Panc1 (cell line): Measurements from ENCODE around the gene CD274. TPM values are rescaled to one million over a fixed set of nuclear protein-coding genes. Genes with fewer than 3 reads are reported as not detected.
"Not testable (repeated sequence)": the region's sequence is repeated elsewhere in the genome, so short reads cannot be mapped to it uniquely, and the experiment has no call there.

ENCODE experiments used
- ATAC-seq: fragments of 200-7000 bp; cut with Tn5 transposase; 2 replicates; pipeline ENCODE4 v1.9.1; 2020; ENCODE audit warnings: mild to moderate bottlenecking, moderate library complexity
- BruUV-seq: library from RNA; stranded (reverse); fragments of 400-500 nt; replicated peaks from 2 replicates; lab custom pipeline; 2021; lab: Mats Ljungman, UMichigan
- CTCF ChIA-PET: fragments of 300-600 bp; sonication (Branson Sonifier 250); formaldehyde crosslinking; loops from one replicate; lab custom pipeline; 2022; ENCODE audit warnings: antibody characterized with exemption; lab: Charles Lee
- POLR2A ChIA-PET: fragments of 300-600 bp; sonication (Branson Sonifier 250); formaldehyde crosslinking; loops from one replicate; lab custom pipeline; 2022; ENCODE audit warnings: antibody characterized with exemption; lab: Charles Lee
- DNase-seq: peaks from one replicate; pipeline ENCODE4 v3.0.0-alpha.2; 2010; ENCODE audit warnings: low read depth, low spot score
- H3K27ac ChIP-seq: 2 replicates; pipeline ENCODE4 v1.5.1; 2011; ENCODE audit warnings: mild to moderate bottlenecking, low read length, inconsistent platforms
- H3K27me3 ChIP-seq: fragments of 200-500 bp; sonication (Bioruptor generic); 2 replicates; pipeline ENCODE4 v1.6.0; 2014; ENCODE audit warnings: low read length, inconsistent platforms; ENCODE audit not compliant: control insufficient read depth, insufficient read depth
- H3K36me3 ChIP-seq: fragments of 200-500 bp; sonication (Bioruptor generic); 2 replicates; pipeline ENCODE4 v1.5.1; 2014; ENCODE audit warnings: inconsistent platforms, mild to moderate bottlenecking, low read length, moderate library complexity; ENCODE audit not compliant: control insufficient read depth, insufficient read depth
- H3K4me1 ChIP-seq: 2 replicates; pipeline ENCODE4 v1.5.1; 2011; ENCODE audit warnings: inconsistent platforms, mild to moderate bottlenecking, low read length, moderate library complexity; ENCODE audit not compliant: control insufficient read depth, insufficient read depth
- H3K4me3 ChIP-seq, 2 experiments: 2 replicates each; pipeline ENCODE4 v1.5.1; 2011 to 2012; ENCODE audit warnings: low read depth in 2 of 2, low read length in 2 of 2, mild to moderate bottlenecking in 2 of 2, inconsistent platforms in 1 of 2, moderate library complexity in 1 of 2
- H3K9me3 ChIP-seq: fragments of 200-500 bp; sonication (Bioruptor generic); 2 replicates; pipeline ENCODE4 v1.5.1; 2014; ENCODE audit warnings: low read depth, mild to moderate bottlenecking, inconsistent platforms, low read length, moderate library complexity; ENCODE audit not compliant: control insufficient read depth, insufficient read depth
- POLR2AphosphoS5 ChIP-seq: IDR thresholded peaks from 2 replicates; pipeline ENCODE4 v1.6.1; 2012; ENCODE audit warnings: mild to moderate bottlenecking, low read depth, low read length, moderate library complexity
- SIN3A ChIP-seq: IDR thresholded peaks from 2 replicates; pipeline ENCODE4 v1.6.1; 2012; ENCODE audit warnings: low read depth, mild to moderate bottlenecking, low read length, moderate library complexity, borderline replicate concordance; ENCODE audit not compliant: insufficient read depth
- TCF7L2 ChIP-seq: IDR thresholded peaks from 2 replicates; pipeline ENCODE4 v1.6.1; 2011; ENCODE audit warnings: mild to moderate bottlenecking, low read depth, low read length, inconsistent platforms
- in situ Hi-C: cut with HindIII; loops from 2 replicates; pipeline ENCODE4 v1.10.0; 2016; ENCODE audit warnings: low sequenced_read_pairs, low pct_unique_long_range_greater_than_20kb
- intact Hi-C: fragments of 100-400 bp; cut with micrococcal nuclease; formaldehyde crosslinking; loops from one replicate; pipeline ENCODE4 v1.10.0; 2022; ENCODE audit not compliant: unreplicated experiment
- total RNA-seq: library from RNA; stranded (reverse); gene quantifications from one replicate; pipeline ENCODE4 v1.2.1, GENCODE V29; 2021; ENCODE audit not compliant: unreplicated experiment
- TF ChIP-seq, protein P1 (sequence below): fragments of 450-650 bp; IDR thresholded peaks from 2 replicates; pipeline ENCODE4 v1.5.1; 2017; ENCODE audit warnings: mild to moderate bottlenecking
- TF ChIP-seq, protein P2 (sequence below), 2 experiments: IDR thresholded peaks; 2 replicates each; pipeline ENCODE4 v1.6.1; 2011 to 2012; ENCODE audit warnings: low read depth in 2 of 2, control low read depth in 1 of 2, low read length in 1 of 2, mild to moderate bottlenecking in 1 of 2, moderate library complexity in 1 of 2; ENCODE audit not compliant: insufficient read depth in 1 of 2

CD274 gene
- total RNA-seq, 1 experiment from 2014 or later, result 0.21 TPM

DNA sequence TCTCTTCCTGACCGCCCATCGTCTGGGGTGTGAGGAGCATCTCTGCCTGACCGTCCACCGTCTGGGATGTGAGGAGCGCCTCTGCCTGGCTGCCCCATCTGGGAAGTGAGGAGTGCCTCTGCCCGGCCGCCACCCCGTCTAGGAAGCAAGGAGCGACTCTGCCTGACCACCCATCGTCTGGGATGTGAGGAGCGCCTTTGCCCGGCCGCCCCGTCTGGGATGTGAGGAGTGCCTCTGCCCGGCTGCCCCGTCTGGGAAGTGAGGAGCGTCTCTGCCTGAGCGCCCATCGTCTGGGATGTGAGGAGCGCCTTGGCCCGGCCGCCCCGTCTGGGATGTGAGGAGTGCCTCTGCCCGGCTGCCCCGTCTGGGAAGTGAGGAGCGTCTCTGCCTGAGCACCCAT lies 17.0 kb upstream of the CD274 start:
- DNase-seq, POLR2A ChIA-PET, intact Hi-C loops, H3K27ac ChIP-seq, CTCF ChIA-PET, H3K27me3 ChIP-seq, H3K4me1 ChIP-seq, H3K4me3 ChIP-seq, BruUV-seq, ATAC-seq, H3K9me3 ChIP-seq, in situ Hi-C loops, H3K36me3 ChIP-seq: not testable (repeated sequence)

DNA sequence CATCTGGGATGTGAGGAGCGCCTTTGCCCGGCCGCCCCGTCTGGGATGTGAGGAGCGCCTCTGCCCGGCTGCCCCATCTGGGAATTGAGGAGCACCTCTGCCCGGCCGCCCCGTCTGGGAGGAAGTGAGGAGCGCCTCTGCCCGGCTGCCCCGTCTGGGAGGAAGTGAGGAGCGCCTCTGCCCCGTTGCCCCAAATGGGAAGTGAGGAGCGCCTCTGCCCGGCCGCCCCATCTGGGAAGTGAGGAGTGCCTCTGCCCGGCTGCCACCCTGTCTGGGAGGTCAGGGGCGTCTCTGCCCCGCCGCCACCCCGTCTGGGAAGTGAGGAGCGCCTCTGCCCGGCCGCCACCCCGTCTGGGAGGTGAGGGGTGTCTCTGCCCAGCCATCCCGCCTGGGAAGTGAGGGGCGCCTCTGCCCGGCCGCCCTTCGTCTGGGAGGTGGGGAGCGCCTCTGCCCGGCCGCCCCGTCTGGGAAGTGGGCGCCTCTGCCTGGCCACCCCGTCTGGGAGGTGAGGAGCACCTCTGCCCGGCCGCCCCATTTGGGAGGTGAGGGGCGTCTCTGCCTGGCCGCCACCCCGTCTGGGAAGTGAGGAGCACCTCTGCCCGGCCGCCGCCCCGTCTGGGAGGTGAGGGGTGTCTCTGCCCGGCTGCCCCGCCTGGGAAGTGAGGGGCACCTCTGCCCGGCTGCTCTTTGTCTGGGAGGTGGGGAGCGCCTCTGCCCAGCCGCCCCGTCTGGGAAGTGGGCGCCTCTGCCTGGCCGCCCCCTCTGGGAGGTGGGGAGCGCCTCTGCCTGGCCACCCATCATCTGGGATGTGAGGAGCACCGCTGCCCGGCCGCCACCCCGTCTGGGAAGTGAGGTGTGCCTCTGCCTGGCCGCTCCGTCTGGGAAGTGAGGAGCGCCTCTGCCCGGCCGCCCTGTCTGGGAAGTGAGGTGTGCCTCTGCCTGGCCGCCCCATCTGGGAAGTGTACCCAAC lies 16.2 kb upstream of the CD274 start:
- not testable (repeated sequence) for BruUV-seq

DNA sequence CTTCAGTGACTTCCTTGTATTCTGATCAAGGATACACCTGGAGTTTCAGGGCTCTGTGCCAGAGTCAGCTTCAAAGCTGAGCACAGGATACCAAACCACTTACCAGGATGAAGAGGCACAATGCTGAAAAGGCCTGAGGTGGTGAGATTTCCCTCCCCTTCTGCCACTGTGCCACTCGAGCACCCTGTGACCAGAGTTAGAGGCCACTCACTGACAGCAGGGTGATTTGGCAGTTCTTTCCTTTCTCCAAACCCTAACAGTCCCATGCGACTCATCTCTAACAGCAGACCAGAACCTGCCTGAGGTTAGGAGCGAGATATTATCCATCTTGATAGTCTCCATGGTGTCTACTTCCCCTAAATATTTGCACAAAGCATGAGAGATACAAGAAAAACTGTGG lies 14.4 kb upstream of the CD274 start:
- TF ChIP-seq, protein P1, sequence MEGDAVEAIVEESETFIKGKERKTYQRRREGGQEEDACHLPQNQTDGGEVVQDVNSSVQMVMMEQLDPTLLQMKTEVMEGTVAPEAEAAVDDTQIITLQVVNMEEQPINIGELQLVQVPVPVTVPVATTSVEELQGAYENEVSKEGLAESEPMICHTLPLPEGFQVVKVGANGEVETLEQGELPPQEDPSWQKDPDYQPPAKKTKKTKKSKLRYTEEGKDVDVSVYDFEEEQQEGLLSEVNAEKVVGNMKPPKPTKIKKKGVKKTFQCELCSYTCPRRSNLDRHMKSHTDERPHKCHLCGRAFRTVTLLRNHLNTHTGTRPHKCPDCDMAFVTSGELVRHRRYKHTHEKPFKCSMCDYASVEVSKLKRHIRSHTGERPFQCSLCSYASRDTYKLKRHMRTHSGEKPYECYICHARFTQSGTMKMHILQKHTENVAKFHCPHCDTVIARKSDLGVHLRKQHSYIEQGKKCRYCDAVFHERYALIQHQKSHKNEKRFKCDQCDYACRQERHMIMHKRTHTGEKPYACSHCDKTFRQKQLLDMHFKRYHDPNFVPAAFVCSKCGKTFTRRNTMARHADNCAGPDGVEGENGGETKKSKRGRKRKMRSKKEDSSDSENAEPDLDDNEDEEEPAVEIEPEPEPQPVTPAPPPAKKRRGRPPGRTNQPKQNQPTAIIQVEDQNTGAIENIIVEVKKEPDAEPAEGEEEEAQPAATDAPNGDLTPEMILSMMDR, result no peak
- no peak for TF ChIP-seq SIN3A
- TF ChIP-seq, protein P2, sequence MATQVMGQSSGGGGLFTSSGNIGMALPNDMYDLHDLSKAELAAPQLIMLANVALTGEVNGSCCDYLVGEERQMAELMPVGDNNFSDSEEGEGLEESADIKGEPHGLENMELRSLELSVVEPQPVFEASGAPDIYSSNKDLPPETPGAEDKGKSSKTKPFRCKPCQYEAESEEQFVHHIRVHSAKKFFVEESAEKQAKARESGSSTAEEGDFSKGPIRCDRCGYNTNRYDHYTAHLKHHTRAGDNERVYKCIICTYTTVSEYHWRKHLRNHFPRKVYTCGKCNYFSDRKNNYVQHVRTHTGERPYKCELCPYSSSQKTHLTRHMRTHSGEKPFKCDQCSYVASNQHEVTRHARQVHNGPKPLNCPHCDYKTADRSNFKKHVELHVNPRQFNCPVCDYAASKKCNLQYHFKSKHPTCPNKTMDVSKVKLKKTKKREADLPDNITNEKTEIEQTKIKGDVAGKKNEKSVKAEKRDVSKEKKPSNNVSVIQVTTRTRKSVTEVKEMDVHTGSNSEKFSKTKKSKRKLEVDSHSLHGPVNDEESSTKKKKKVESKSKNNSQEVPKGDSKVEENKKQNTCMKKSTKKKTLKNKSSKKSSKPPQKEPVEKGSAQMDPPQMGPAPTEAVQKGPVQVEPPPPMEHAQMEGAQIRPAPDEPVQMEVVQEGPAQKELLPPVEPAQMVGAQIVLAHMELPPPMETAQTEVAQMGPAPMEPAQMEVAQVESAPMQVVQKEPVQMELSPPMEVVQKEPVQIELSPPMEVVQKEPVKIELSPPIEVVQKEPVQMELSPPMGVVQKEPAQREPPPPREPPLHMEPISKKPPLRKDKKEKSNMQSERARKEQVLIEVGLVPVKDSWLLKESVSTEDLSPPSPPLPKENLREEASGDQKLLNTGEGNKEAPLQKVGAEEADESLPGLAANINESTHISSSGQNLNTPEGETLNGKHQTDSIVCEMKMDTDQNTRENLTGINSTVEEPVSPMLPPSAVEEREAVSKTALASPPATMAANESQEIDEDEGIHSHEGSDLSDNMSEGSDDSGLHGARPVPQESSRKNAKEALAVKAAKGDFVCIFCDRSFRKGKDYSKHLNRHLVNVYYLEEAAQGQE (IDR thresholded peaks at IDR 0.05; ENCODE audit: insufficient read depth in 1 of 2, low read depth in 2 of 2, low read length in 1 of 2), result no peak
- TF ChIP-seq POLR2AphosphoS5, result no peak
- TF ChIP-seq TCF7L2, result no peak
- Histone ChIP-seq H3K27me3 (no peaks in the 10 kb centered on the region), H3K36me3 (no peaks in the 10 kb centered on the region; the same call in 1 of the 2 replicates), H3K4me1 (no peaks in the 10 kb centered on the region), H3K4me3 (no peak overlapping the region), H3K27ac (no peak overlapping the region), H3K9me3 (no peaks in the 10 kb centered on the region)
- intact Hi-C loops (no loop called here), in situ Hi-C loops (no loop called here)
- no TSS peak for BruUV-seq
- ATAC-seq (no peak), DNase-seq (no peak)
- ChIA-PET CTCF (no interaction called here), POLR2A (no interaction called here)

More for the DNA sequence above, 16.2 kb upstream of the CD274 start:
- H3K9me3 ChIP-seq, in situ Hi-C loops, POLR2A ChIA-PET, H3K27me3 ChIP-seq, ATAC-seq, H3K4me3 ChIP-seq, DNase-seq, H3K27ac ChIP-seq, H3K4me1 ChIP-seq, H3K36me3 ChIP-seq, CTCF ChIA-PET, intact Hi-C loops: not testable (repeated sequence)
